ENCODE results near the gene SENP1.

GRCh38 chr12:48109424-48109823 is 3.5 kb upstream of the SENP1 start:
- TF ChIP-seq CTCF (conservative IDR thresholded peaks at IDR 0.05; ENCODE audit: low read depth, low read length) (no peak), POLR2A (IDR thresholded peaks at IDR 0.05; ENCODE audit: low read depth, low read length) (no peak), CEBPB (IDR thresholded peaks at IDR 0.05; ENCODE audit: low read depth, low read length) (no peak)

All from IMR-90 (cell line).